ENCODE measurements around the gene NR4A1. TPM values are rescaled to one million over a fixed set of nuclear protein-coding genes. Genes with fewer than 3 reads are reported as not detected.

NR4A1 gene
- polyA plus RNA-seq, 1 experiment, result 18.6 TPM

- H3K27me3 ChIP-seq (ENCODE audit: control insufficient read depth, insufficient read depth, low read length), result no peaks in the 10 kb centered on the region
- CTCF ChIA-PET, result interaction anchor here (1.2 to 2.3 kb wide), 4 partner anchors 10 to 29 kb away, joined by 3 to 5 read pairs (median 3); partner anchors contain the start of gene ATG101
- H3K4me3 ChIP-seq (ENCODE audit: low read depth, low read length), result no peak overlapping the region
- POLR2A ChIA-PET, result no interaction called here
- H3K36me3 ChIP-seq (ENCODE audit: control insufficient read depth, insufficient read depth, low read length), result peaks cover 11% of the 10 kb centered on the region
- no peak for DNase-seq (ENCODE audit: low read depth)
- no peak for TF ChIP-seq CTCF (IDR thresholded peaks at IDR 0.05; ENCODE audit: insufficient read depth, low read depth, low read length)
Observed at GRCh38 chr12:52054231-52054832, 3.1 kb downstream of the NR4A1 start.

DNA sequence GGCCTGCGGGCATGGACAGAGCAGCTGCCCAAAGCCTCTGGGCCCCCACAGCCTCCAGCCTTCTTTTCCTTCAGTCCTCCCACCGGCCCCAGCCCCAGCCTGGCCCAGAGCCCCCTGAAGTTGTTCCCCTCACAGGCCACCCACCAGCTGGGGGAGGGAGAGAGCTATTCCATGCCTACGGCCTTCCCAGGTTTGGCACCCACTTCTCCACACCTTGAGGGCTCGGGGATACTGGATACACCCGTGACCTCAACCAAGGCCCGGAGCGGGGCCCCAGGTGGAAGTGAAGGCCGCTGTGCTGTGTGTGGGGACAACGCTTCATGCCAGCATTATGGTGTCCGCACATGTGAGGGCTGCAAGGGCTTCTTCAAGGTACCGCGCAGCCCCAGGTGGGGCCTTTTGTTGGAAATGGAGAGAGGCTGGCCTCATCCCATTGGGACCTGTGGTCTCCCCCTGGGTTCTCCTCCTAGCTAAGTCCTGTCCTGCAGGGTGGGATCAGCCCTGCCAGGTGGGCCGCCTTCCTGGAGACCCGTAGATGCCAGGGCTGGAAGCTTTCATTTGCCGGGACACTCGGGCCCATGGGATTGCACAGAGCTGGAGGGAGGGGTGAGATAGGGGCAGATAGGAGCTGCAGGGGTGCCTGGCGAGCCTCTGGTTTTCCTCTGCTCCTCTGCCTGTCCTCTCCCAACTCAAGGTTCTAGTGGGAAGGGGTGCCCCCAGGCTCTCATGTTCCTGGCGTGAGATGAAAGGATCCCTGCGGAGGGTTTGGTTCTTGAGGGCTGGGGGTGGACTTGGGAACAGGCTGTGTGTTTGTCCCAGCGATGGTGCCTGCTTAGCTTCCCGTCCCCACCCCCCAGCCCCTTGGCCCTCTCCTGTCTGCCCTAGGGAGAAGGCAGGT lies 3.8 kb downstream of the NR4A1 start:
- POLR2A ChIA-PET, result no interaction called here
- Histone ChIP-seq H3K4me3 (ENCODE audit: low read depth, low read length) (no peak overlapping the region), H3K36me3 (ENCODE audit: control insufficient read depth, insufficient read depth, low read length) (peaks cover 11% of the 10 kb centered on the region), H3K27me3 (ENCODE audit: control insufficient read depth, insufficient read depth, low read length) (no peaks in the 10 kb centered on the region)
- CTCF ChIA-PET, result interaction anchor here (1.0 to 2.5 kb wide), 8 partner anchors 9 to 35 kb away, joined by 3 to 11 read pairs (median 4); partner anchors contain the start of gene ATG101
- TF ChIP-seq CTCF (IDR thresholded peaks at IDR 0.05; ENCODE audit: insufficient read depth, low read depth, low read length), result no peak
- DNase-seq (ENCODE audit: low read depth), result no peak

DNA sequence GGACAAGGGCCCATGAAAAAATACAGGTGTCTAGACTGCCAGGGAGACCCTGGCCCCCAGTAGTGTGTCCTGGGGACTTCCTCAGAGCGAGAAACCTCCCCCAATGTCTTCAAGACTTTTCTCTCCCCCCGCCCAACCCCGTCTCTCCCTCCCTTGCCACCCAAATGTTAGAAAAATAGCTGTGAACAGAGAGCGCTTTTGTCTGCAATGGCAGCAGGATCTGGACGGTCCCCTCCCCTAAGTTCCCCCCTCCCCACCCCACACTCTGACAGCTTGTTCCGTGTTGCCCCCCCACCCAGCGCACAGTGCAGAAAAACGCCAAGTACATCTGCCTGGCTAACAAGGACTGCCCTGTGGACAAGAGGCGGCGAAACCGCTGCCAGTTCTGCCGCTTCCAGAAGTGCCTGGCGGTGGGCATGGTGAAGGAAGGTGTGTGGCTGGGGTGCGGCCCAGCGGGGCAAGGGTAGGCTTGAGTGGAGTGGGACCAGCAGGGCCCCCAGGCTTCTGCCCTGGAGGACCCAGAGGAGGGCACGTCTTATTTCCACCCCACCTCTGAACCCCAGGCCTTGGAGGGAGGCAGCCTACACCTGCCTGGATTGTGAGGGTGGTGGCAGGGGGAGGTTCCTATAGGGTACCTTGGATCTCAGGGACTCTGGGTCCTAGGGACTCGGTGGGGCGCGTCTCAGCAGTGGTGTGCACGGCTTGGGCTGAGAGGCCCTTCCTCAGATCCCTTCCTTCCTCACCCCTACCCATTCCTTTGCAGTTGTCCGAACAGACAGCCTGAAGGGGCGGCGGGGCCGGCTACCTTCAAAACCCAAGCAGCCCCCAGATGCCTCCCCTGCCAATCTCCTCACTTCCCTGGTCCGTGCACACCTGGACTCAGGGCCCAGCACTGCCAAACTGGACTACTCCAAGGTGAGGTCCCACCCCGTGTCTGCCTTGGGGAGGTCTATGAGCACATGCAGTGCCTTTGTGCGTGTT lies 4.8 kb downstream of the NR4A1 start:
- no peaks in the 10 kb centered on the region for H3K27me3 ChIP-seq (ENCODE audit: control insufficient read depth, insufficient read depth, low read length)
- DNase-seq (ENCODE audit: low read depth), result no peak
- ChIA-PET POLR2A (no interaction called here), CTCF (interaction anchor here (1.0 to 2.5 kb wide), 11 partner anchors 8 to 65 kb away, joined by 3 to 11 read pairs (median 4); partner anchors contain the start of gene ATG101)
- TF ChIP-seq CTCF (IDR thresholded peaks at IDR 0.05; ENCODE audit: insufficient read depth, low read depth, low read length), result no peak
- H3K4me3 ChIP-seq (ENCODE audit: low read depth, low read length), result no peak overlapping the region
- H3K36me3 ChIP-seq (ENCODE audit: control insufficient read depth, insufficient read depth, low read length), result peaks cover 11% of the 10 kb centered on the region

- POLR2A ChIA-PET, result no interaction called here
- H3K27me3 ChIP-seq (ENCODE audit: control insufficient read depth, insufficient read depth, low read length), result no peaks in the 10 kb centered on the region
- no peak for DNase-seq (ENCODE audit: low read depth)
- CTCF ChIA-PET, result interaction anchor here (1.0 to 2.5 kb wide), 6 partner anchors 12 to 64 kb away, joined by 4 to 11 read pairs (median 4); partner anchors contain the start of gene ATG101
- no peak for TF ChIP-seq CTCF (IDR thresholded peaks at IDR 0.05; ENCODE audit: insufficient read depth, low read depth, low read length)
- no peak overlapping the region for H3K4me3 ChIP-seq (ENCODE audit: low read depth, low read length)
- H3K36me3 ChIP-seq (ENCODE audit: control insufficient read depth, insufficient read depth, low read length), result peaks cover 11% of the 10 kb centered on the region
Observed at GRCh38 chr12:52056801-52057637, 5.8 kb downstream of the NR4A1 start.
